Hepatocyte (in vitro differentiated cells): ENCODE data around the gene UBXN6.

ENCODE experiments used
- CTCF ChIP-seq: fragments of 200-600 bp; sonication (generic); IDR thresholded peaks from 2 replicates; pipeline ENCODE4 v1.5.1; 2016; ENCODE audit warnings: antibody characterized with exemption, mild to moderate bottlenecking; ENCODE audit not compliant: poor library complexity
- EZH2phosphoT487 ChIP-seq: fragments of 200-600 bp; sonication (generic); IDR thresholded peaks from one replicate; pipeline ENCODE4 v1.6.1; 2018; ENCODE audit warnings: antibody characterized with exemption, mild to moderate bottlenecking, low read depth, moderate library complexity; ENCODE audit not compliant: unreplicated experiment, severe bottlenecking

DNA sequence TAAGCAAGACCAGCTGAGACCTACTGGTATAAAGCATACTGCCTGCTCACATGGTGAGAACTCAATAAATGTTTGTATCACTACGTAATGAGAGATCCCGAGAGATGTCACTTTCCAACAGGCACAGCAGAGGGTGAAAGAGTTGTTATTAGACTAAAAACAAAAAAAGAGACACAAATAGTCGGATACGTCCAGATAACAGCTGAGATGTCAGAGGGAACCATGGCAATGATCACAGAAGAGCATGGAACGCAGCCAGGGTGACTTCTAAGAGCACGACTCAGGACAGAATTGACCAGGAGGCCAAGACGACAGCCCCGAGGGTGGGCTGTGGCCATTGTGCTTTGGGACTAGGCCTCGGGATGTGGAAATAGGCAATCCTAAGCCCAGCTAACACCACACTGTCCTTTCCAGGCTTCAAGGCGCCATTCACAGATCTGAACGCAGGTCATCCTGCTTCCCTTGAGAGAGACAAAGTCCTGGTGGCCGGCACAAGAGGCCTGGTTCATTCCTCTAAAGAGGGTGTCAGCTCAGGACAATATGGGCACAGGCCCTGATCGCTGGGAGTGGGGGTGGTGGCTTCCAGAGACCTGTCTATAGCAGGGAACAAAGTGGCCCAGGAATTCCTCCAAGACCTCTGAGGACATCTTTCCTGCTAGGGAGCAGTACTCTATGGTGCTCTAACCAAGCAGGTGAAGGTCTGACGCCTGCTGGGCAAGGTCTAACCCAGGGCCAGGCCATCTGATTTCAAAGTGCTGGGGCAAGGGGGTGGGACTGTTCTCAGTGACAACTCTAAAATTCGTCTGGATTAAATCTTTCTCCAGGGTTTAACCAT, 60.4 kb downstream of the UBXN6 start:
- TF ChIP-seq CTCF (no peak), EZH2phosphoT487 (no peak)
